ENCODE results near the gene BPI.
A peak's percentile ranks its signal among the peaks of the same experiment; 100 is the strongest.
"Not testable (repeated sequence)": the region's sequence is repeated elsewhere in the genome, so short reads cannot be mapped to it uniquely, and the experiment has no call there.

Gene BPI

DNA sequence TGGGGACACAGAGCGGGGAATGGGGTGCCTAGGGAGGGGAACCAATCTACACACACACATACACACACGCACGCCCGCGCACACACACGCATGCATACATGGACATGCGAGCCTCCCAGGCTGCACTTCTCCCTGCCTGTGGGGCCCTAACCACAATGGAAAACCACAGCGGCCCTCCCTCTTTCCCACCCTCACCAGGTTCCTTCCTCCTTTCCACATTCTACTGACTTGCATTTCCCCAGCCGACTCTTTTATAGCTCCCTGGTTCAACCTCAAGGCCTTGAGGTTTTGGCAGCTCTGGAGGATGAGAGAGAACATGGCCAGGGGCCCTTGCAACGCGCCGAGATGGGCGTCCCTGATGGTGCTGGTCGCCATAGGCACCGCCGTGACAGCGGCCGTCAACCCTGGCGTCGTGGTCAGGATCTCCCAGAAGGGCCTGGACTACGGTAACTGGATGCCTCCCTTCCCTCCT, at the start of gene BPI:
Gene BPI (plus strand): TSS at position 249 of the 472 bp plus-strand sequence. CDS start 68 bp downstream, at position 317.
- Histone ChIP-seq H3K9me3 (ENCODE audit: control insufficient read depth, low read length) (no peaks in the 10 kb centered on the region), H3K4me1 (ENCODE audit: control insufficient read depth, insufficient read depth, low read length) (peaks cover 8% of the 10 kb centered on the region), H3K27me3 (replicated peaks; ENCODE audit: control insufficient read depth, insufficient read depth, low read length) (no peaks in the 10 kb centered on the region), H3K4me3 (ENCODE audit: low read length) (no peak within 1 kb of the TSS), H3K9ac (ENCODE audit: low read length) (no peak within 1 kb of the TSS), H3K36me3 (ENCODE audit: control insufficient read depth, insufficient read depth, low read length, severe bottlenecking) (no peaks in the 10 kb centered on the region)
- DNase-seq (ENCODE audit: low read depth): no peak

DNA sequence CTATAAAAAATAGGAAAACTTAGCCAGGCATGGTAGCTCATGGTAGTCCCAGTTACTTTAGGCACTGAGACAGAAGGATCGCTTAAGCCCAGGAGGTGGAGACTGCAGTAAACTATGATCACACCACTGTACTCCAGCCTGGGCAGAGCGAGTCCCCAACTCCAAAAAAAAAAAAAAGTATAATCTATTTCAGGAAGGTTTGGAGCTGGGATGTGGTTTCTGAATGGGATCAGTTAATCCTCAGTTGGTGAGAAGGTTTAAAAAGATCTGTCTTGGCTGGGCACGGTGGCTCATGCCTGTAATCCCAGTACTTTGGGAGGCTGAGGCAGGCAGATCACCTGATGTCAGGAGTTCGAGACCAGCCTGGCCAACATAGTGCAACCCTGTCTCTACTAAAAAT, 49.3 kb upstream of the BPI start:
- not testable (repeated sequence) for H3K9me3 ChIP-seq (ENCODE audit: control insufficient read depth, low read length); H3K9ac ChIP-seq (ENCODE audit: low read length); H3K36me3 ChIP-seq (ENCODE audit: control insufficient read depth, insufficient read depth, low read length, severe bottlenecking); H3K4me3 ChIP-seq (ENCODE audit: low read length); H3K27me3 ChIP-seq (replicated peaks; ENCODE audit: control insufficient read depth, insufficient read depth, low read length); DNase-seq (ENCODE audit: low read depth)
- H3K4me1 ChIP-seq (ENCODE audit: control insufficient read depth, insufficient read depth, low read length): peaks cover 36% of the 10 kb centered on the region

GRCh38 chr20:38255393-38255792, 48.6 kb upstream of the BPI start:
- no peaks in the 10 kb centered on the region for H3K27me3 ChIP-seq (replicated peaks; ENCODE audit: control insufficient read depth, insufficient read depth, low read length)
- H3K36me3 ChIP-seq (ENCODE audit: control insufficient read depth, insufficient read depth, low read length, severe bottlenecking): no peaks in the 10 kb centered on the region
- DNase-seq (ENCODE audit: low read depth): peak; percentile 59
- H3K4me1 ChIP-seq (ENCODE audit: control insufficient read depth, insufficient read depth, low read length): peaks cover 43% of the 10 kb centered on the region
- H3K9me3 ChIP-seq (ENCODE audit: control insufficient read depth, low read length): no peaks in the 10 kb centered on the region
- no peak overlapping the region for H3K9ac ChIP-seq (ENCODE audit: low read length)
- no peak overlapping the region for H3K4me3 ChIP-seq (ENCODE audit: low read length)

GRCh38 chr20:38256021-38256420, 47.9 kb upstream of the BPI start:
- Histone ChIP-seq H3K36me3 (ENCODE audit: control insufficient read depth, insufficient read depth, low read length, severe bottlenecking) (no peaks in the 10 kb centered on the region), H3K9ac (ENCODE audit: low read length) (no peak overlapping the region), H3K27me3 (replicated peaks; ENCODE audit: control insufficient read depth, insufficient read depth, low read length) (no peaks in the 10 kb centered on the region), H3K4me1 (ENCODE audit: control insufficient read depth, insufficient read depth, low read length) (peaks cover 43% of the 10 kb centered on the region), H3K9me3 (ENCODE audit: control insufficient read depth, low read length) (no peaks in the 10 kb centered on the region), H3K4me3 (ENCODE audit: low read length) (no peak overlapping the region)
- DNase-seq (ENCODE audit: low read depth): no peak

DNA sequence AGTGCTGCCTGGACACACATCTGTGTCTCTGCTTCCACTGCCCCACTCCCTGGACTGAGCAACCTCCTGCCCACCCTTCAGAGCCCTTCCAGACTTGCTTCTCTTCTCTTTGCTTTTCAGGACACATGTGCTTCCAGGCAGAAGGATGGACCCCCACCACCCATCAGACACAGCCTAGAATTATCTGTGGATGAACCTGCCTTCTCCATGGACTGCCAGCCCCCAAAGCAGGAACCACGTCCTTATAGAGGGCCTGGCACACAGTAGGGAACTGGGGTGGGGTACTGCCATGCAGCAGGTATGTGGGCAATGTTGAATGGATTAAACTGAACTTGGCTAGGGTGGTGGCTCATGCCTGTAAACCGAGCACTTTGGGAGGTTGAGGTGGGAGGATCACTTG, 47.0 kb upstream of the BPI start:
- Histone ChIP-seq H3K36me3 (ENCODE audit: control insufficient read depth, insufficient read depth, low read length, severe bottlenecking) (no peaks in the 10 kb centered on the region), H3K4me3 (ENCODE audit: low read length) (no peak overlapping the region), H3K9me3 (ENCODE audit: control insufficient read depth, low read length) (no peaks in the 10 kb centered on the region), H3K9ac (ENCODE audit: low read length) (no peak overlapping the region), H3K27me3 (replicated peaks; ENCODE audit: control insufficient read depth, insufficient read depth, low read length) (no peaks in the 10 kb centered on the region), H3K4me1 (ENCODE audit: control insufficient read depth, insufficient read depth, low read length) (peaks cover 33% of the 10 kb centered on the region)
- no peak for DNase-seq (ENCODE audit: low read depth)

- no peaks in the 10 kb centered on the region for H3K9me3 ChIP-seq (ENCODE audit: control insufficient read depth, low read length)
Measured at GRCh38 chr20:38258545-38259215, 45.3 kb upstream of the BPI start.

GRCh38 chr20:38260025-38260377, 44.0 kb upstream of the BPI start:
- peak overlapping the region; percentile 72 for H3K9ac ChIP-seq (ENCODE audit: low read length)
- peak; percentile 44 for DNase-seq (ENCODE audit: low read depth)
- H3K9me3 ChIP-seq (ENCODE audit: control insufficient read depth, low read length): no peaks in the 10 kb centered on the region
- no peaks in the 10 kb centered on the region for H3K27me3 ChIP-seq (replicated peaks; ENCODE audit: control insufficient read depth, insufficient read depth, low read length)
- H3K36me3 ChIP-seq (ENCODE audit: control insufficient read depth, insufficient read depth, low read length, severe bottlenecking): no peaks in the 10 kb centered on the region
- peak overlapping the region; percentile 73 for H3K4me3 ChIP-seq (ENCODE audit: low read length)
- peaks cover 21% of the 10 kb centered on the region for H3K4me1 ChIP-seq (ENCODE audit: control insufficient read depth, insufficient read depth, low read length)

More at GRCh38 chr20:38258545-38259215, 45.3 kb upstream of the BPI start:
- Histone ChIP-seq H3K9ac (ENCODE audit: low read length) (no peak overlapping the region), H3K36me3 (ENCODE audit: control insufficient read depth, insufficient read depth, low read length, severe bottlenecking) (no peaks in the 10 kb centered on the region), H3K4me1 (ENCODE audit: control insufficient read depth, insufficient read depth, low read length) (peaks cover 22% of the 10 kb centered on the region), H3K27me3 (replicated peaks; ENCODE audit: control insufficient read depth, insufficient read depth, low read length) (no peaks in the 10 kb centered on the region), H3K4me3 (ENCODE audit: low read length) (no peak overlapping the region)
- no peak for DNase-seq (ENCODE audit: low read depth)

DNA sequence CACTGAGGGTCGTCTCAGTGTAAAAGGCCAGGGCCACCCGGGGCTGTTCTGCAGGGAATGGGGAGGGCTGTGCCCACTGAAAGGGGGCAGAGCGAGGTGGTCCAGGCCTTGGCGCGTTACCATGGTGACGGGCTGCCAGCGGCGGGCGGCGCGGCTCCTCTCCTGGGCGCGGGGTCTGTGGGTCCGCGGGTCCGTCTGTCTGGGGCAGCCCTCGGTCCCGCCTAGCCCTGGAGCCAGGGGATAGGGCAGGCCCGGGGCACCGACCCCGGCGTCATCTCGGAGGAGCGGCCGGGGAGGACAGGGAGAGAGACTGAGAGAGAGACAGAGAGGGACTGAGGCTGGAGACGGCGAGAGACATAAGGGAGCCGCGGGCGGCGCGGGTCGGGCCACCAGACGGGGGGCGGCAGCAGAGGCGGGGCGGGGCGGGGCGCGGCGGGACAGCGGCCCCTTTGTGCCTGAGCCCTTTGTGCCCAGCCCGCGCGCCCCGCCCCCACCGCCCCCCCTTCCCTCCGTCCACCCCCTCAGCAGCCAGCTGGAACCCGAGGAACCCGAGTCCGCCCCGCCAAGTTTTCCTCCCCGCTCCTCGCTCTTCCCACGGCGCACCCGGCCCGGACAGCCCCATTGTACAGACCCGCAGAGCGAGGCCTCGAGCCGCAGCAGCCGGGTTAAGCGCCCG, 43.4 kb upstream of the BPI start, which contains the start of gene KIAA1755:
Gene KIAA1755 (minus strand): TSS at position 358 of the 676 bp plus-strand sequence. CDS start 235 bp downstream, at position 123.
- Histone ChIP-seq H3K36me3 (ENCODE audit: control insufficient read depth, insufficient read depth, low read length, severe bottlenecking) (no peaks in the 10 kb centered on the region), H3K27me3 (replicated peaks; ENCODE audit: control insufficient read depth, insufficient read depth, low read length) (no peaks in the 10 kb centered on the region), H3K4me1 (ENCODE audit: control insufficient read depth, insufficient read depth, low read length) (peaks cover 16% of the 10 kb centered on the region), H3K9ac (ENCODE audit: low read length) (peak within 1 kb of the TSS; percentile 72), H3K4me3 (ENCODE audit: low read length) (peak within 1 kb of the TSS; percentile 73), H3K9me3 (ENCODE audit: control insufficient read depth, low read length) (no peaks in the 10 kb centered on the region)
- DNase-seq (ENCODE audit: low read depth): peak; percentile 54

DNA sequence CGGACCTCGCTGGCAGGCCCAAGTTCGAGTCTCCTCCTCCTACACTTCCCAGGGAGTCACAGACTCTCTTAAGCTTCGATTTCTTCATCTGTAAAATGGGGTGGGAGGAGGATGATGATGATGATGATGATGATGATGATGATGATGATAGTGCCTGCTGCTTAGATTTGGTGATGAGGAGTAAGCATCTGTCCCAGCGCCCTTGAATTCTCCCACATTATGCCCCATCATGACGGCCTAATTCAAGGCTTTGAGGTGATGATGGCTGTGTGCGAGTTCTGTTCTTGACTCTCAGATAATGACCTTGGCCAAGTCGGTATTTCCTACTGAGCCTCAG, 42.9 kb upstream of the BPI start:
- no peaks in the 10 kb centered on the region for H3K9me3 ChIP-seq (ENCODE audit: control insufficient read depth, low read length)
- H3K9ac ChIP-seq (ENCODE audit: low read length): no peak overlapping the region
- H3K4me3 ChIP-seq (ENCODE audit: low read length): peak overlapping the region; percentile 57
- peaks cover 11% of the 10 kb centered on the region for H3K4me1 ChIP-seq (ENCODE audit: control insufficient read depth, insufficient read depth, low read length)
- no peak for DNase-seq (ENCODE audit: low read depth)
- H3K27me3 ChIP-seq (replicated peaks; ENCODE audit: control insufficient read depth, insufficient read depth, low read length): no peaks in the 10 kb centered on the region
- H3K36me3 ChIP-seq (ENCODE audit: control insufficient read depth, insufficient read depth, low read length, severe bottlenecking): no peaks in the 10 kb centered on the region

- H3K27me3 ChIP-seq (replicated peaks; ENCODE audit: control insufficient read depth, insufficient read depth, low read length): no peaks in the 10 kb centered on the region
- H3K36me3 ChIP-seq (ENCODE audit: control insufficient read depth, insufficient read depth, low read length, severe bottlenecking): no peaks in the 10 kb centered on the region
- H3K4me3 ChIP-seq (ENCODE audit: low read length): no peak overlapping the region
- DNase-seq (ENCODE audit: low read depth): no peak
- peaks cover 14% of the 10 kb centered on the region for H3K4me1 ChIP-seq (ENCODE audit: control insufficient read depth, insufficient read depth, low read length)
- H3K9me3 ChIP-seq (ENCODE audit: control insufficient read depth, low read length): no peaks in the 10 kb centered on the region
- no peak overlapping the region for H3K9ac ChIP-seq (ENCODE audit: low read length)
Measured at GRCh38 chr20:38262931-38263330, 41.0 kb upstream of the BPI start.

GRCh38 chr20:38266426-38266825, 37.5 kb upstream of the BPI start:
- Histone ChIP-seq H3K9me3 (ENCODE audit: control insufficient read depth, low read length) (no peaks in the 10 kb centered on the region), H3K4me1 (ENCODE audit: control insufficient read depth, insufficient read depth, low read length) (peaks cover 13% of the 10 kb centered on the region), H3K9ac (ENCODE audit: low read length) (no peak overlapping the region), H3K36me3 (ENCODE audit: control insufficient read depth, insufficient read depth, low read length, severe bottlenecking) (no peaks in the 10 kb centered on the region), H3K4me3 (ENCODE audit: low read length) (no peak overlapping the region), H3K27me3 (replicated peaks; ENCODE audit: control insufficient read depth, insufficient read depth, low read length) (no peaks in the 10 kb centered on the region)
- DNase-seq (ENCODE audit: low read depth): no peak

All from adipocyte (in vitro differentiated cells).